ENCODE results near the gene BMAL1. TPM values are rescaled to one million over a fixed set of nuclear protein-coding genes. Genes with fewer than 3 reads are reported as not detected.

The BMAL1 gene
- total and polyA plus RNA-seq, 2 of the 4 experiments (the other 2 are of a cell fraction) = 8.8 to 9.9 TPM

- no peak overlapping the region for H3K4me2 ChIP-seq (ENCODE audit: low read depth, low read length)
- H3K36me3 ChIP-seq (ENCODE audit: control insufficient read depth, insufficient read depth, low read length) = no peaks in the 10 kb centered on the region
- dilution Hi-C loops (cut with HindIII; ENCODE audit: low sequenced_read_pairs, unreplicated experiment) = no loop called here
- ATAC-seq (ENCODE audit: low read depth) = no peak
- ChIA-PET CTCF (interaction anchor here (2.2 kb wide), 1 partner anchor 10 kb away, joined by 7 read pairs; no protein-coding TSS in a partner anchor), POLR2A (ENCODE audit: unreplicated experiment) (no interaction called here)
- peaks cover 3% of the 10 kb centered on the region; the same call in 1 of the 2 replicates for H3K4me1 ChIP-seq (ENCODE audit: control insufficient read depth, insufficient read depth, low read length)
- H2AK9ac ChIP-seq (replicated peaks; ENCODE audit: low read depth, low read length, poor library complexity) = no peak overlapping the region
- no peak overlapping the region for H2AFZ ChIP-seq (replicated peaks; ENCODE audit: low read length, poor library complexity)
- no peak overlapping the region for H4K5ac ChIP-seq (ENCODE audit: low read depth, low read length)
- H3K14ac ChIP-seq (replicated peaks; ENCODE audit: low read depth, low read length) = 0 out of 2 replicates have a peak overlapping the region, but pooled peaks have one; percentile 3
- intact Hi-C loops (cut with micrococcal nuclease) = no loop called here
- H3K9me3 ChIP-seq (ENCODE audit: control insufficient read depth, insufficient read depth, low read length) = no peaks in the 10 kb centered on the region
- no peak overlapping the region for H3K4me3 ChIP-seq (ENCODE audit: insufficient read depth, low read depth, low read length)
- H2BK15ac ChIP-seq (ENCODE audit: low read depth, low read length) = no peak overlapping the region
- H3K18ac ChIP-seq (ENCODE audit: low read depth, low read length) = no peak overlapping the region
- BruUV-seq (replicated peaks) = no TSS peak
- no peak overlapping the region for H3K27ac ChIP-seq (ENCODE audit: insufficient read depth, low read length)
- TF ChIP-seq CTCF (conservative IDR thresholded peaks at IDR 0.05; ENCODE audit: low read depth, low read length) (no peak), MAZ (IDR thresholded peaks at IDR 0.05; ENCODE audit: borderline replicate concordance, low read depth, low read length) (no peak), FOS (IDR thresholded peaks at IDR 0.05; ENCODE audit: low read depth, low read length) (no peak), RAD21 (IDR thresholded peaks at IDR 0.05; ENCODE audit: low read length) (no peak), BHLHE40 (IDR thresholded peaks at IDR 0.05; ENCODE audit: low read depth, low read length) (no peak), ELK1 (IDR thresholded peaks at IDR 0.05; ENCODE audit: borderline replicate concordance, low read depth, low read length) (no peak), POLR2A (IDR thresholded peaks at IDR 0.05; ENCODE audit: low read depth, low read length) (no peak), RCOR1 (IDR thresholded peaks at IDR 0.05; ENCODE audit: insufficient replicate concordance, low read length) (no peak), CHD1 (IDR thresholded peaks at IDR 0.05; ENCODE audit: low read depth, low read length) (no peak), CEBPB (IDR thresholded peaks at IDR 0.05; ENCODE audit: low read depth, low read length) (no peak), USF2 (IDR thresholded peaks at IDR 0.05; ENCODE audit: low read depth, low read length) (no peak), MAFK (IDR thresholded peaks at IDR 0.05; ENCODE audit: low read depth, low read length) (no peak), MXI1 (IDR thresholded peaks at IDR 0.05; ENCODE audit: borderline replicate concordance, low read depth, low read length) (no peak), SMC3 (IDR thresholded peaks at IDR 0.05; ENCODE audit: low read depth, low read length) (no peak), RFX5 (IDR thresholded peaks at IDR 0.05; ENCODE audit: low read depth, low read length) (no peak)
- H2BK5ac ChIP-seq (ENCODE audit: low read depth, low read length, poor library complexity, severe bottlenecking) = no peak overlapping the region
- no CpG with 5 or more reads among the region's 4 CpGs for WGBS, 2 experiments (ENCODE audit: extremely low coverage in 2 of 2, insufficient read length in 1 of 2)
- H4K91ac ChIP-seq (ENCODE audit: insufficient read depth, low read depth, low read length) = no peak overlapping the region
- H3K9me1 ChIP-seq (ENCODE audit: insufficient read depth, low read length) = peaks cover 11% of the 10 kb centered on the region; the same call in 1 of the 2 replicates
- H3K56ac ChIP-seq (ENCODE audit: extremely low read depth, insufficient read depth, low read length) = no peak overlapping the region
- H4K8ac ChIP-seq (ENCODE audit: low read depth in 2 of 2, low read length in 2 of 2) = no peak overlapping the region; a peak in 1 of 4 replicates
- no peak overlapping the region for H3K9ac ChIP-seq (ENCODE audit: low read depth, low read length)
- H3K27me3 ChIP-seq (ENCODE audit: control insufficient read depth, insufficient read depth, low read length) = no peaks in the 10 kb centered on the region
- peak overlapping the region; percentile 9; the same call in 1 of the 2 replicates for H2BK20ac ChIP-seq (ENCODE audit: low read depth, low read length)
- no peak for DNase-seq
- in situ Hi-C loops (cut with MboI; ENCODE audit: low sequenced_read_pairs) = no loop called here
- no peaks in the 10 kb centered on the region for H3K79me1 ChIP-seq (ENCODE audit: low read depth in 1 of 2, low read length in 2 of 2)
- no peak overlapping the region for H3K23ac ChIP-seq (ENCODE audit: low read depth, low read length)
- no peaks in the 10 kb centered on the region for H4K20me1 ChIP-seq (ENCODE audit: insufficient read depth, low read length)
- H2BK120ac ChIP-seq (ENCODE audit: low read depth, low read length) = no peak overlapping the region; the same call in 1 of the 2 replicates
- H3K4ac ChIP-seq (ENCODE audit: low read depth, low read length) = no peak overlapping the region
- H2AK5ac ChIP-seq (ENCODE audit: low read depth, low read length) = no peak overlapping the region
These were observed 49.0 kb upstream of the BMAL1 start for GRCh38 chr11:13228572-13228971.

Measured in IMR-90 (cell line).